Tibial artery (tissue), 4 donors: ENCODE results near the gene MDM1.

Source experiments
- DNase-seq, 2 donors: peaks; one replicate each; pipeline ENCODE4 v3.0.0-alpha.2; 2019
- H3K27ac ChIP-seq, 2 donors: fragments of 200-600 bp; sonication (generic) in 1 of 2; 1 replicate in 1 of 2; 2 replicates in 1 of 2; pipeline ENCODE4 v1.5.1; 2018 to 2019; ENCODE audit warnings: mild to moderate bottlenecking in 1 of 2
- H3K27me3 ChIP-seq, 2 donors: fragments of 200-600 bp; sonication (generic) in 1 of 2; one replicate each; pipeline versions ENCODE4 v1.5.1 to v1.6.0; 2016 to 2019
- H3K36me3 ChIP-seq, 3 donors: fragments of 200-600 bp; sonication (generic) in 2 of 3; one replicate each; pipeline ENCODE4 v1.5.1; 2016 to 2019; ENCODE audit warnings: mild to moderate bottlenecking in 2 of 3
- H3K4me1 ChIP-seq, 4 donors: fragments of 200-600 bp; sonication (generic) in 2 of 4; 1 replicate in 3 of 4; 2 replicates in 1 of 4; pipeline ENCODE4 v1.5.1; 2016 to 2019
- H3K4me3 ChIP-seq, 2 donors: fragments of 200-600 bp; sonication (generic) in 1 of 2; 1 replicate in 1 of 2; 2 replicates in 1 of 2; pipeline ENCODE4 v1.5.1; 2018 to 2019; ENCODE audit warnings: mild to moderate bottlenecking in 2 of 2
- H3K9me3 ChIP-seq, 3 donors: fragments of 200-600 bp; sonication (generic) in 1 of 3; one replicate each; pipeline ENCODE4 v1.5.1; 2016 to 2019
- CTCF ChIP-seq, 2 experiments: fragments of 200-600 bp in 1 of 2; fragments of 450-650 bp in 1 of 2; IDR thresholded peaks; one replicate each; pipeline ENCODE4 v1.5.1; 2017 to 2019; ENCODE audit warnings: antibody characterized with exemption in 2 of 2, mild to moderate bottlenecking in 1 of 2, moderate library complexity in 1 of 2
- intact Hi-C: fragments of 100-400 bp; cut with DNase I; formaldehyde crosslinking; loops from one replicate; pipeline ENCODE4 v1.15.0; 2023; ENCODE audit warnings: low total_unique reads

The MDM1 gene

DNA sequence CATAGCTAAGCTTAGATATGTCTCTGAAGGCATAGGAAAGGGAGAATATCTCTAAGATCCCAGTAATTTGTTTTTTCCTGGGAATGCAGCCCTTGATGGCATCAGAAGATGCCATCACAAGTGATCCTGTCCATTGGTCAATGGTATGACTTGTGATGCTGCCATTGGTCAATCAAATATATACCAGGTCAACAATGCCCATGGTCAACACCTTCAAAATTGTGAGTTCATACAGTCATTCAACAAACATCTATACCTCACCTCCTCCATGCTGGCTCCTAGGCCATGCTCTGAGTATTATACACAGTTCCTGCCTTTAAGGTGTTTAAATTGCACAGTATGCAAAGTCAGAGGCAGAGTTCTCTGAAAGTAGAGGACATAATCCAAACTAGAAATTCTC, 59.4 kb downstream of the MDM1 start:
- Histone ChIP-seq H3K4me3 (no peak overlapping the region), H3K27me3 (no peaks in the 10 kb centered on the region), H3K9me3 (no peaks in the 10 kb centered on the region), H3K4me1 (peaks cover 0 to 5% (median 0%) of the 10 kb centered on the region in 4 donors), H3K36me3 (no peaks in the 10 kb centered on the region), H3K27ac (no peak overlapping the region)
- intact Hi-C loops: no loop called here
- no peak for TF ChIP-seq CTCF (IDR thresholded peaks at IDR 0.05)
- no peak for DNase-seq

DNA sequence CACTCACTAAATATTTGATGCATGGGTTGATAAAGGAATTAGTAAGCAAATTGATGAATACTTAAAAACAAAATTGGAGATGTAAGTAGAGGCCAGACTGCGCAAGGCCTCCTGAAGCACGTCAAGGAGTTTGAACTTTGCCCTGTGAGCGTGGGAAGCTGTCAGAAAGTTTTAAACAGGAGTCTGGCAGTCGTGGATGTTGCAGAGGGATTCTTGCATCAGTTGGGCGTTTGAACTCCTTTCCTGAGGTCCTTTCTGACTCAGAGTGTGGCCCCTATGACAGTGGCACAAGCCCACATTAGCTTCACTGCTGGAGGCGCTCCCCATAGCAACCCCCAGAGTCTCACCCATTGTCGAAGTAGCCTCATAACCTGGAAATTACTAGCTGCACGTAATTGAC, 60.8 kb downstream of the MDM1 start:
- H3K9me3 ChIP-seq: no peaks in the 10 kb centered on the region

GRCh38 chr12:68270358-68270757, 61.8 kb downstream of the MDM1 start:
- DNase-seq: no peak
- peaks cover 0 to 5% (median 0%) of the 10 kb centered on the region in 4 donors for H3K4me1 ChIP-seq
- TF ChIP-seq CTCF (IDR thresholded peaks at IDR 0.05): no peak
- intact Hi-C loops: no loop called here
- no peak overlapping the region for H3K27ac ChIP-seq
- H3K27me3 ChIP-seq: no peaks in the 10 kb centered on the region
- no peaks in the 10 kb centered on the region for H3K9me3 ChIP-seq
- H3K4me3 ChIP-seq: no peak overlapping the region
- no peaks in the 10 kb centered on the region for H3K36me3 ChIP-seq

More for the DNA sequence above, 60.8 kb downstream of the MDM1 start:
- no peaks in the 10 kb centered on the region for H3K36me3 ChIP-seq
- peaks cover 0 to 5% (median 0%) of the 10 kb centered on the region in 4 donors for H3K4me1 ChIP-seq
- intact Hi-C loops: no loop called here
- H3K27ac ChIP-seq: no peak overlapping the region
- H3K4me3 ChIP-seq: no peak overlapping the region
- H3K27me3 ChIP-seq: no peaks in the 10 kb centered on the region
- no peak for DNase-seq
- no peak for TF ChIP-seq CTCF (IDR thresholded peaks at IDR 0.05)

- H3K36me3 ChIP-seq: no peaks in the 10 kb centered on the region
- no peak for DNase-seq
- no peak overlapping the region for H3K4me3 ChIP-seq
- H3K4me1 ChIP-seq: peaks cover 0 to 5% (median 0%) of the 10 kb centered on the region in 4 donors
- TF ChIP-seq CTCF (IDR thresholded peaks at IDR 0.05): no peak
- H3K27me3 ChIP-seq: no peaks in the 10 kb centered on the region
- no peaks in the 10 kb centered on the region for H3K9me3 ChIP-seq
- no peak overlapping the region for H3K27ac ChIP-seq
- intact Hi-C loops: no loop called here
These were observed 62.4 kb downstream of the MDM1 start for GRCh38 chr12:68269779-68270178.

GRCh38 chr12:68268967-68269366, 63.2 kb downstream of the MDM1 start:
- no peak for DNase-seq
- Histone ChIP-seq H3K9me3 (no peaks in the 10 kb centered on the region), H3K36me3 (no peaks in the 10 kb centered on the region), H3K27me3 (no peaks in the 10 kb centered on the region), H3K4me1 (peaks cover 0 to 5% (median 0%) of the 10 kb centered on the region in 4 donors), H3K27ac (no peak overlapping the region), H3K4me3 (no peak overlapping the region)
- intact Hi-C loops: no loop called here
- TF ChIP-seq CTCF (IDR thresholded peaks at IDR 0.05): no peak

- Histone ChIP-seq H3K36me3 (no peaks in the 10 kb centered on the region), H3K27me3 (no peaks in the 10 kb centered on the region), H3K4me1 (peaks cover 0 to 5% (median 0%) of the 10 kb centered on the region in 4 donors), H3K4me3 (no peak overlapping the region), H3K27ac (no peak overlapping the region), H3K9me3 (no peaks in the 10 kb centered on the region)
- intact Hi-C loops: no loop called here
- no peak for DNase-seq
- no peak for TF ChIP-seq CTCF (IDR thresholded peaks at IDR 0.05)
These were observed 64.2 kb downstream of the MDM1 start for GRCh38 chr12:68267892-68268396.
